GM12874 (cell line): ENCODE data around the gene FBXO8.

ENCODE experiments used
- CTCF ChIP-seq: IDR thresholded peaks from 2 replicates; pipeline ENCODE4 v1.5.1; 2011; ENCODE audit warnings: low read depth, mild to moderate bottlenecking, control low read depth, low read length, moderate library complexity; ENCODE audit not compliant: insufficient read depth

Gene FBXO8

GRCh38 chr4:174198396-174198795 is 85.1 kb downstream of the FBXO8 start:
- no peak for TF ChIP-seq CTCF

GRCh38 chr4:174193438-174194374 is 89.8 kb downstream of the FBXO8 start:
- no peak for TF ChIP-seq CTCF

- no peak for TF ChIP-seq CTCF
Observed at GRCh38 chr4:174192943-174193342, 90.5 kb downstream of the FBXO8 start.

GRCh38 chr4:174190832-174191500 is 92.5 kb downstream of the FBXO8 start:
- TF ChIP-seq CTCF = no peak

- no peak for TF ChIP-seq CTCF
Observed at GRCh38 chr4:174189392-174190015, 94.0 kb downstream of the FBXO8 start.
